HG03175 (cell line): ENCODE data around the gene GABBR2.
"Not testable (repeated sequence)": the region's sequence is repeated elsewhere in the genome, so short reads cannot be mapped to it uniquely, and the experiment has no call there.

Experiments
- ATAC-seq: cut with Tn5 transposase; IDR thresholded peaks from one replicate; pipeline ENCODE4 v1.9.1; 2021; ENCODE audit warnings: mild to moderate bottlenecking, moderate library complexity; ENCODE audit not compliant: unreplicated experiment

GABBR2 gene

DNA sequence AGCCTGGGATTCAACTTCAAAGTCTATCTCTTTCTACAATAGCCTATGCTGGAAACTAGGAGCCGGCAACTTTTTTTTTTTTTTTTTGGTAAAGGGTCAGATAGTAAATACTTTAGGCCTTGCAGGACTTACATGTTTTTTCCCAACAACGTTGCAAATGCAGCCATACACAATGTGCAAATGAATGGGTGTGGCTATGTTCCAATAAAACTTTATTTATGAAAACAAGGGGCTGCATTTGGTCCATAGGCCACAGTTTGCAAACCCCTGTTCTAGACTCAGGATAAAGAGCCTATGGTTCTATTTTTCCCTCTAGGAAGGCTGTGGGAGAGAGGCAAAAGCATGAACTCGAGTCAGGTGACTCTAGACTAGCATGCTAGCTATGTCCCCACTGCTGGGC, 189.1 kb downstream of the GABBR2 start:
- no peak for ATAC-seq

DNA sequence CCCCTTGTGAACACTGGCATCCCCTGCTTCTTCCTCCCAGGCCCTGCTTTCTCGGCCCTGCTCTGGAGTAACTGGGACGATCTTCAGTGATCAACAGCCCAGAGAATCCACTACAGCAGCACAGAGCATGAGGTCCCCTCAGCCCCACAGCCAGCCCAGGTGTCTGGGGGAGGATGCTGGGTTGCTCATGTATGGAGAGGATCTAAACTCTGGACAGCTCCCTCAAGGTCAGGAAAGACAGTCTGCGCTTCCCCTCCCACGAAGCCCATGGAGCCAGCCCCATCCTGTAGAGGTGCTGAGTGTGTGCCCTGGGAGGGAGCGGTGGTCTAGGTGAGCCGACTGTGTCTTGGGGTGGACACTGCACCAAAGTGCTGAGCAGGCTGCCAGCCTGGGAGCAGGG, 190.2 kb downstream of the GABBR2 start:
- ATAC-seq, result no peak

DNA sequence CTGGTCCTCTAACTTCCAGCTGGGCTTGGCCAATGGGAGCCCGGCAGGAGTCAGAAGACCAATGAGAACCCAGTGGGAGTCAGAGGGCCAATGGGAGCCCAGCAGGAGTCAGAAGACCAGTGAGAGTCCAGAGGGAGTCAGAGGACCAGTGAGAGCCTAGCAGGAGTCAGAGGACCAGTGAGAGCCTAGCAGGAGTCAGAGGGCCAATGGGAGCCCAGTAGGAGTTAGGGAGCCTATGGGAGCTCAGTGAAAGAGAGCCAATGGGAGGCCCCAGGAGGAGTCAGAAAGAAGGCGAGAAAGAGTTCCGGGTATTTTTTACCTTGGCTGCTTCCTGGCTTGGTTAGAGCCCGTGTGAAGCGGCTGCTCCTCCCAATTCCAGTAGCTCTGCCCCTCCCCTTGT, 191.0 kb downstream of the GABBR2 start:
- ATAC-seq, result no peak

DNA sequence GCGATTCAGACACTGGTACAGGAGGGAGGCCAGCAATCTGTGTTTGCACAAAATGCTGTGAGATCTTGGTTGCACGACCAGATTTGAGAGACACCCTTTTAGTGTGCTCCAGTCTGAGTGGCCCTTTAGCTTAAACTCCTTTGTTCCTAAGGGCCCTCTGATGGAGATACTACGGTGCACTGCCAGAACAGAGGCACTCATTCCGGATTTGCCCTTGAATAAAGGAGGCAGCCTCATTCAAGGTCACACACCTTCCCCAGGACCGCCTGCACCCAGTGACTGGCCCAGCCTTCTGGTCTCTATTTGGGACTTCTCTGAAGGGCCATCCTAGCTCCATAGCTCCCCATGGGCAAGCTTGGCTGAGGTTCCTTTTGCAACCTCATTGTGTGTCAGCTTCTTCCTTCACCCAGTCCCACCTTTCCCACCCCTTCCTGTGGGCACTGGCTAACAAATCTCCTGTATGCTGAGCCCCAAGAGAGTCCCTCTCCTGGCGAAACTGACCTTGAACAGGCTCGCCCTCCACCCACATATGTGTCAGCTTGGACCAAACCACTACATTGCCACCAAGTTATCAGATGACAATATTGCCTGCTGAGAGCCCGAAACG, 191.7 kb downstream of the GABBR2 start:
- ATAC-seq, result no peak

DNA sequence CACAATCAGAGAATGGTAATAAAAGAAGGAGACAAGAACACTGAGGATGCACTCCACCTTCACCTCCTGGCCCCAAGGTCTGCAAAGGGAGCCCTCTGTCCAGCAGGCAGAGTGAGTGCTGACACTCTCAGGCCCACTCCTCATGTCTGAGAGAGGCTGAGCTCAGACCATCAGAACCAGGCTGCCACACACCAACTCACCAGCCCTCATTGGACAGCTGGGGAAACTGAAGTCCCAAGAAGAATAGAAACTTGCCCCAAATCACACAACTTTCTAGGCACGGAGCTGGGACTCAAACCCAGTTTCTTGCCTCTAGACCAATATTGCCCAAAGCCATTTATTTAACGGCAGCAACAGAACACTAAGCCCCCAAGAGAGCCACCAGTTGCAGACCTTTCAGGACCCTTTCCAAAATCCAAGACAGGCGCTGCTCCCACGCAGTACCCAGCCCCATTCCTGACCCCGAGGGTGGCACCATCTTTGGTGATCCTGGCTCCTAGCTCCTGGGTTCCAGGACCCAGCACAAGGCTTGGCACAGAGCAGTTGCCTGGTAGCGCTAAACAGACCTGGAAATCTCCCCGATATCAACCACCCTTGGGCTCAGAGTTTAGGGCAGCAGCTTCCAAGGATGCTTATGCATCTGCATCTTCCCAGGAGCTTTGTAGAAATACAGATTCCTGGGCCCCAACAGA, 192.4 kb downstream of the GABBR2 start:
- ATAC-seq, result no peak

DNA sequence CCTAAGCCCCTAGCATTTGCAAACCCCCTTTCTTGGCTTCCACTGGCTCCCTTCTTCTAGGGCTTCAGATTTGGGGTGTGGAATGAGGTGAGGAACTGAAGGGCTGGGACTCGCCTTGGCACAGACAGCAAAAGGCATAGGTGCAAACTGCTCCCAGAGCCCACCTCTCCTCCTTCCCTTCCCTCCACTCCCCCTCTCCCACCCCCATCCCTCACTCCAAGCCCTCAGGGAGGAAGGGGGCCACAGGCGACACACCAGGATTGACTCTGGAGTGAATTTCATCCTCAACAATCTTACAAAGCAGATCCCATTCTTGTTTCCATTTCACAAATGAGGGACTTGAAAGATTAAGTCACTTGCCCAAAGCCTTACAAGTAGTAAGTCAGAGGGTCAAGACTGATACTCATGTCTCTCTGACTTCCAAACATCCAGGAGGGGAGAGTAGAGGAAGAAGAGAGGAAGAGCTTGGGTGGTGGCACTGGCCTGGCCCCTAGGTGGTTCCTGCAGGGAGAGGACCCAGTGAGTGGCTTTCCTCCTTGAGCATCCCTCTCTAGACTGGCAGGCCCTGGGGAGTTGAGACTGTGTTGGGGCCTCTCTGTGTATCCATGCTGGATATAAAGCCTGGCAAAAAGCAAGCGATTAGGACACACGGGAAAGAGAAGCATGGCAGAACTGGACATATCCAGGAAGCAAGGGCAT, 193.1 kb downstream of the GABBR2 start:
- no peak for ATAC-seq

DNA sequence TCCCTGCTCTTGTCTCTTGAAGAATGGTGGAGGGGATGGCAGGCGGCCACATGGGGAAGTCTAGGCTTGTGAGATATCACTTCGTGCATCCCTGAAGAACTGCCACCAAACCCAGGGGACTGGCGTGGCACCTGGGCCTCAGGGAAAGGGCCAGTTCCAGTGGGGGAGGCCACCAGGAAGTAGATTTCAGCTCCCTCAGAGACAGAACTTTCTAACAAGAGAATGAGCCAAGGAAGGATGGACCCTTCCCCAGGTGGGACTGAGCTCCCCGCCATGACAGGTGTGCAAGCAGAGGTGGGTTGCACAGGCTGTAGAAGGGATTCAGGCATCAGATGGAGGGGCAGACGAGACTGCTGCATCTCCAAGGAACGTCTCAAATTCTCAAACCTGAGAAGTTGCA, 193.9 kb downstream of the GABBR2 start:
- no peak for ATAC-seq

DNA sequence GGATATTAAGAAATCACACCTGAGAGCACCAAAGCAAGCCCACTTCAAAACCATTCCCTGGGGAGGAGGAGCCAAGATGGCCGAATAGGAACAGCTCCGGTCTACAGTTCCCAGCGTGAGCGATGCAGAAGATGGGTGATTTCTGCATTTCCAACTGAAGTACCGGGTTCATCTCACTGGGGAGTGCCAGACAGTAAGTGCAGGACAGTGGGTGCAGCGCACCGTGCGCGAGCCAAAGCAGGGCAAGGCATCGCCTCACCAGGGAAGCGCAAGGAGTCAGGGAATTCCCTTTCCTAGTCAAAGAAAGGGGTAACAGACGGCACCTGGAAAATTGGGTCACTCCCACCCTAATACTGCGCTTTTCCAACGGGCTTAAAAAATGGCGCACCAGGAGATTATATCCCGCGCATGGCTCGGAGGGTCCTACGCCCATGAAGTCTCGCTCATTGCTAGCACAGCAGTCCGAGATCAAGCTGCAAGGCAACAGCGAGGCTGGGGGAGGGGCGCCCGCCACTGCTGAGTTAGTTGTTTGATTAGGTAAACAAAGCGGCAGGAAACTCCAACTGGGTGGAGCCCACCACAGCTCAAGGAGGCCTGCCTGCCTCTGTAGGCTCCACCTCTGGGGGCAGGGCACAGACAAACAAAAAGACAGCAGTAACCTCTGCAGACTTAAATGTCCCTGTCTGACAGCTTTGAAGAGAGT, 200.4 kb downstream of the GABBR2 start:
- ATAC-seq, result not testable (repeated sequence)

DNA sequence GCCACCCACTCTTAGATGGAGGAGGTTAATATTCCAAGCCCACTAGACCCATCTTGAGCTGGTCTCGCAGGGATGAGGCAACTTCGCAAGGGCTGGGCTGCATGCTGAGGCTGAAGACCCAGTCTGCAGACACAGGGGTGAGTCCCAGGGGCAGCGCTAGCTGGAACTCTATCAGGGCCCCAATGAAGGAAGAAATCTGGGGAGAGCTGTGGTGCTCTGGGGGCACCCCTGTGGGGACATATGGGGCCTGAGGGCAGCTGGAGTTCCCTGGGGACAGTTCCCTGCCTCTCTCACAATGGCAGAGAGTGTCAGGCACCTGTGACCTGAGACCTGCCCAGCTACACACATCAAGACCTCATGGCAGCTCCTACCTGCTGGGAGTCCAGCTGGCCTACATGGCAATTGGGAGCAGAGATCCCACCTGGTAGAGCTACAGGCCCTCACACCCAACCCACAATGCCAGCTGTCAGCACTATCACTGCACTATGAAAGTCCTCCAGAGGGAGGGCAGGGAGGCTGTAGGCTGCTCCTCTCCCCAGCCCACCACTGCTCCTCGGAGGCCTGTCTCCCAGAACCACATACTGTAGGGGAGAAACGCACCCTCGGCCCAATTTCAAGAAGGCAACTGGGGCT, 202.2 kb downstream of the GABBR2 start:
- ATAC-seq, result no peak

DNA sequence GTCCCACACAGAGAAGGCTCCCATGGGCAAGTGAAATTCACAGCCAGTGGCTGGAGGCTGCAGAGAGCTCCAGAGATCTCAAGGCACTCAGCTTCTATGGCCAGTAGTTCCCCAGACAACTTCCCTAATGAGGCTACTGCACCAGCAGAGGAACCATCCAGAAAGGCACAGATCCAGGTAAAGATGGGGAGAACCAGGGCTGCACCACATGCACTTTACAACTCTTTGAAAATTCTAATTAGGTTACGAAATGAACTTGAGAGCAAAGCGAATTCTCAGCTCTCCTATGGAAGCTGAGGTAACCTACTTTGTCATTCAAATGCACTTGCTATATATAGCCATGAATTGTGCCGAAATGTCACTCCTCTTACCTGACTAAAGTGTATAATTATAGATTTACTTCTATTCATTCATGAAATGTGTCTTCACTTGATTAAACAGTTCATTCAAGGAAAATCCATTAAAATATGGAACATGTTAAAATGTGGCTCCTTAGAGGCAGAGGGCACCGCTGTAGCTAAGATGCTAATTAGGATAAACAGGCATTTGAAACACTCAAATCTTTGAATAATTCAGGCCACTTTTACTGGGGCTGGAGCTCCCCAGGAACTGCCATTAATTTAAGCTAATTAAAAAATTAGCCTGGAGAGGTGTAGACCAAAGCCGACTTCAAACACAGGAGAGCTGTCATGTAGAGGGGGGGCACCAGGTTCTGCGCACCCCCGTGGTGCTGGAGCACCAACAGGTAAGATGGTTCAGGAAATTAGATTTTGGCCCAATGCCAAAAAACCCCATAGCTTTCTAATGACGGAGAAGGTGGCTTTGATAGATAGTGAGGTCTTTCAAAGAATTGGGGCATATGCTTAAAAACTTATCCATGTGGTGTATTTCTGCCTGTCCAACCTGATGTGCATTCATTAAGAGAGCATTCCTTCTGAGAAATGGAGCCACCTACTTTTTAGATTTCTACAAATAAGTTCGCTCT, 204.1 kb downstream of the GABBR2 start:
- no peak for ATAC-seq

DNA sequence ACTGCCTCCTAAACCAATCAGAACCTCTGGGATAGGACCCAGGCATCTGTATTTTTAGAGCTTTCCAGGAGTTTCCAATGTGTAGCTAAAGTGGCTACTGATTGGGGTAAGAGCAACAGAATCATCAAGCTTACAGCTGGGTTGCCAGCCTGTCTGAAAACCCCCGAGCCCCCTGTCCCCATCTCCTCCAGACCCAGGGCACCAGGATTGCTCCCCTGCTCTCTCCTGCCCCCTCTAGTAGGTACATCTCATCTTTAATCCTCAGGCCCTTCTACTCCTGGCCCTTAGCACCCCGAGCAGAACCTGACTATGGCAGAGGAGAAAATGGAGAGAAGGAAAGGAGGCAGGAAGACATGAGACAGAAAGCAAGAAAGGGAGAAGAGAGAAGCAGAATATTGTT, 204.9 kb downstream of the GABBR2 start:
- ATAC-seq, result no peak

DNA sequence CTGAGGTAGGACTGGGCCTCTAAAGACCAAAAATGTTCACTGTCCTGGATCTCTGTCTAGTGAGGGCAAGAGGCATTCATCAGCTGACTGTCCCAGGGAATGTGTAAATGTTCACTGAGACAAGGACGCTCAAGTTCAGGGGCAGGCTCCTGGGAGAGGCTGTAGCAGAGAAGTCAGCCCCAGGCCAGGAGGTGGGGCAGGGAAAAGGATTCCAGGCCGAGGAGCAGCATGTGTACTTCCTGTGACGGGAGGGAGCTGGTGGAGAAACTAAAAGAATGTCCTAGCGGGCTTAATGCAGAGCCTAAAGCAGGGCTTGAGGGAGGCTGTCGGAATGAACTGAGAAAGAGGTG, 205.8 kb downstream of the GABBR2 start:
- ATAC-seq, result no peak

DNA sequence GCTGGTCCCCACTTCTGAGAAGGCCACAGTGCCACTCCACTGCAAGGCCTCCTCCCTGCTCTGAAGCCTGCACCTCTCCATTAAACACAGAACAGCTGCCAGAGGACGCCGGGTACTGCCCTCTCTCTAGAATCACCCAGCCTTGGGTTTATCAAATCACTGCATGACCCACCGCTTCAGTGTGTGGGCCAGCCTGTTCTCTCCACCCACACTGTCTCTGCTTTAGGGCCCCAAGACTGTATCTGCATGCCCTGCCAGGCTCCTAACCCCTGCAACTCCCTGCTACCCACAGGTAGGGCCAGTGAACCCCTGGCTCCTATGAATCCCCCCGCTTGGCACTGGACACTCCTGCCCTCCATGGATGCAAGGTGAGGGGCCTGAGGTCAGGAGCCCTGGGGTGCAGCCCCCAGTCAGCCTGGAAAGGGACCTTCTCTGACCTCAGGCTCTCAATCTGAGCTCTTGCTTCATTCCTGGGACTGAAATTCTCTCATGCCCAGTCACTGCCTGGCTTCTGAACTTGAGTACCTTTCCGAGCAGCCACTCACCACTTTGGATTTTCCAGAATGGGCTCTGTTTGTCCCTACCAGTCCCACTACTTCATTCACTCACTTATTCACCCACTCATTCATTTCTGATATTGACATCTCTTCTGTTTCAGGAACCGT, 206.3 kb downstream of the GABBR2 start:
- ATAC-seq, result no peak

DNA sequence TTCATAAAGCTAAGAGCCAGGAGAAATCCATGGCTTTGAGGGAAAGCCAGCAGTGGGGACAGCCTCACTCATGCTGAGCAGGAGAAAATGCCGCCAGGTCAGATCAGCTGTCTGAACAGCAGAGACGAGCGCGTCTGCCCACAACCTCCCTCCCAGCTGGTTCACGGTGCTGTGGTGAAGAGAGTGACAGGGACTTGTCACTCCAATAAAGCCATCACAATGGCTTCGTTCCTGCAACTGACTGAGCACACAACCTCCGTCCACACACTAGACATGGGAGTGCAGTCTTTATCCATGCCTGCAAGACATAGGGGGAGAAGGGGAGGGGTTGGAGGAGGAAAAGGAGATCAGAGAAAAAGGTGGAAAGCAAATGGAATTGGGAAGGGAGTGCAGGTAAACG, 206.9 kb downstream of the GABBR2 start:
- ATAC-seq, result no peak

DNA sequence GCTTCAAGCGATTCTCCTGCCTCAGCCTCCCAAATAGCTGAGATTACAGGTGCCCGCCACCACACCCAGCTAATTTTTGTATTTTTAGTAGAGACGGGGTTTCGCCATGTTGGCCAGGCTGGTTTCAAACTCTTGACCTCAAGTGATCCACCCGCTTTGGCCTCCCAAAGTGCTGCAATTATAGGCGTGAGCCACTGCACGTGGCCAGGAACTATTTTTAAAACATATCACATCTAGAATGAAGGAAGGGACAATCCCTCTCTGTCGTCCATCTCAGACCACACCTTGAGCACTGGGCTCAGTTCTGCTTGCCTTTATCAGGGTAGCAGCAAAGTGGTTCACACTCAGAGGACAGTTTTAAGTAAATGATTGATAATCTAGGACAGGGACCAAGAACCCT, 207.5 kb downstream of the GABBR2 start:
- ATAC-seq, result not testable (repeated sequence)

DNA sequence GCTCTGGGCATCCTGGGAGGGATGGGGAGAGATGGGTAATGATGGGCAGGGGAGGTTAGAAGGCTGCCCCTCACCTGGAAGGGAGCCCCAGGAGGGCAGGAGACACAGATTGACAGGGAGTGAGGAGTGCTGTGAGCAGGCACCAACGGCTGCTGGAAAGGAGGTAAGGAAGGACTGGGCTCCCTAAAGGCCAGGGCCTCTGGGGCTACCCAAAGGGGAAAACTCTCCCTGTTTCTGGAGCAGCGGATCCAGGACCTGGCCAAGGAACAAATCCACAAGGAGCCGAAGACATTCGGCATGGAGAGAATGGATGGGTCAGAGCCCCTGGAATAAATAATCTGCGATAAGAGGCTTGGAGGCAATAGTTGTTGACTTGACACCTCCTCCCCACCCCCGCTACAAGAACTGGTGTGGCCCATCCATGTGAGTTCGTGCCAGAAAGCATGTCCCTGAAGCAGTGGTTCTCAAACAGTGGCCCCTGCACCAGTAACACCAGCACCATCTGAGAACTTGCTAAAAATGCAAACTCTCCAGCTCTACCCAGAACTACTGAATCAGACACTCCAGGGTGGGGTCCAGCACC, 208.3 kb downstream of the GABBR2 start:
- no peak for ATAC-seq

DNA sequence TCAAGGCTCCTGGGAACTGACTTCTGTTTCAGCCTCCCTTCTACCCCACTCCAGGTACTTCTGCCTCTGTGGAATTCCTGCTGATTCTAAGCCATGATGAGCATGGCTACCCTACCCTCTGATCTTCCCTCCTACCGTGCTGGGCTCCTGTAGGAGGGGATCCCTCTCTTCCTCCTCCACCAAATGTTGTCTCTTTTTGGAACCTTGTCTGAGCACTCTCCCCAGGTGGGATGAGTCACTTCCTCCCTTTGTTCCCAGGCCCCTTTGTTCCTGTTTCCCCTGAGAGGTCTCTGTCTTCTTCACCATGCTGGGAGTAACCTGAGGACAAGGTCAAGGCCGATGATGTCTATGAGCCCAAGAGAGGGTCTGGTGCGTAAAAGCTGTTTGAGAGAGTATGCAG, 213.2 kb downstream of the GABBR2 start:
- ATAC-seq, result no peak

DNA sequence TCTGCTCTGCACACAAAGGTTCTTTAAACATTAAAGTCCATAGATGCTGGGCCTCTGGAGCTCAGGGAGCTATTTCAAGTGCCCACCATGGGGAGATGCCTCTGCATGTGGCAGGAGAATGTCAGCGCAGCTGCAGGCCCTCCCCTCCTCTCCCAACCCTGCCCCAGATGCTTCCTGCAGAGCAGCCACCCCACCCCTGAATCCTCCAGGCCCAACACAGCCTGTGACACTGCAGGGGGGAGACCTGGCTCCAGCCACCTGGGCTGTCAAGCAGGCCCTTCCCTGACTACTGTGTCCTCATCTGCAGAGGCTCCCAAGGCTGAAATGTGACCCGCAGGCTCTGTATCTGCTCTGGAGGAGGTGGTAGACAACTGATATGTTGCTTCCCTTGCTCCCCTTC, 213.9 kb downstream of the GABBR2 start:
- ATAC-seq, result no peak

DNA sequence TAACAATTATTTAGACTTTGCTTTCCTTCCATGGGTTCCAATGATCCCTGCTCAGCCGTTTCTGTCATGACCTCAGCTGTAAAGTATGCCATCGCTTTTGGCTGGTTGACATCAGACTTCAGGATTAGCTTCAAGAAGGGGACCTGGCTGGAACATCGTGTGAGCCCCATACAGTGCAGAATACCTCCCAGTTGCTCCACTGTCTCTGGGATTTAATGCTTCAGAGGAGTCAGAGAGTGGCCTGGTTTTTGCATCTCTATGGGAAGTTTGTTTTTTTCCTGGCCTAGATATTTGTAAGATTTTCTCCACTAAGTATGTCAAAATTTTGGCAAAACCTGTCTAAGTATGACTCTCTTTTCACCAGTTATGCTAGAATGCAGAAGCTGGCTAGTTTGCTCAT, 216.9 kb downstream of the GABBR2 start:
- no peak for ATAC-seq
